ENCODE measurements around the gene STUM.
"Not testable (repeated sequence)": the region's sequence is repeated elsewhere in the genome, so short reads cannot be mapped to it uniquely, and the experiment has no call there.

Gene STUM

DNA sequence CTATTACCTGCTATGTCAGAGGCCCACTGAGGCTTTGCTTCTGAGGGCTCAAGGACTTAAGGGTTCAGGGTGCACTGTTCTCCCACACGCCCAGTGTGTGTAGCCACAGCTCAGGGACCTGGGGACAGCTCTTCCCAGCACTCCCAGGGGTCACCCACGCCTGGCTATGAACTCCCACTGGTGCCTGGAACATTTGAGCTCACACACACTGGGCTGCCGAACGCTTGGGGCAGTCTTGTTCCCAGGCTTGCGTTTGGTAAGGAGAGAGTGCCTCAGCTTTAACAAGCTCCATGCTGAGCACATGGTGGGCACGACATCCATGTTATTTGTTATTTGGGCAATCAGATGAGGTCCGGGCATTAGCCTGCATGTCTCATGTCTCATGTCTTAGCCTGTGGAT, 37.6 kb downstream of the STUM start:
- DNase-seq = no peak

DNA sequence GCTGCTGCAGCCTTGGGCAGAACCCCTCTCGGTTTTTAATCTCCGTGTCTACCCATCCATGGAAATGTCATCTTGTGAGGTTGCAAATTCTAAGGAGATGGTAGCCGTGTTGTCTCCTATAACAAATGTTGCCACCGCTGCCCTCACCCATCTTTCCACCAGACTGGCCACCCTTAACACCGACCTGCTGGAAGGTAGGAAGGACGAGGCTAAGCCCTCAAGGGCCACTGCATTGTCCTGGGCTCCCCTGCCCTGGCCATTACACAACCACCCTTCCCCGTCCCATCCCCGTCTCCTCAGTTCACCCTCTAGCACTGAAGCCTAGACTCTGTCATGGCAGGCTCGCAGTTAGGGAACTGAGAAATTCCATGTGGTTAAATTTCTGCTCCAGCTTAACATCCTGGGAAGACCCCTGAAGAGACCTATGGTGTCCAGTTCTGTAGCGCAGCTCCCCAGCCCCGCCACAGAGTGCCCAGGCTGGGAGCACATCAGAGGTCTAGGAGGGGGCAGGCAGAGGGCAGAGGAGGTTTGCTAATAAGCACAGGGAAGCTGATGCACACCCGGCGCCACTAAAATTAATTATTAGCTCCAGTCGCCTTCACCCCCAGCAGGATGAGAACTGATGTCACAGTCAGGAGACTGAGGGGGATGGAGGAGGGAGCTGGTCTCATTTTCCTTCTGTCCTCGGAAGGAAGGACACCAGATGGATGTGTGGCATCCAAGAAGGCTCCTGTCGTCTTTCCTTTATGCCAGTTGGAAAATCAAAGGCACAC, 38.3 kb downstream of the STUM start:
- no peak for DNase-seq

DNA sequence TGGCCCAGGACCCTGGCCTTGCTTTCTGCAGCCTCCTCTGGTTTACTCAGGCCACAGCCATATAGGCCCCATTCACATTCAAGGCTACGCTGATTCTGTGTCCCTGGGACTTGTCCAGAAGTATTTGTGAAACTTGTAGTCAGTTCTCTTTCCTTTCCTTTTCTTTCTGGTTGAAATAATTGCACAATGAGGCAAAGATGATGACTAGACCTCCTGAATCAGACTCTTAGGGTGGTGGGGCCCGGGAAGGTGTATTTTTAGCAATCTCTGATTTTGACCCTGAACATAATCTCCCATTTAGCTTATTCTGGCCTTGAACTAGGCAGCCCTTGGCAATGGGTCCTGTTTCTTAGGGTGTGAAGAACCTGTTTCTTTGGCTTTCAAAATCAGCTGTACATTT, 39.9 kb downstream of the STUM start:
- no peak for DNase-seq

DNA sequence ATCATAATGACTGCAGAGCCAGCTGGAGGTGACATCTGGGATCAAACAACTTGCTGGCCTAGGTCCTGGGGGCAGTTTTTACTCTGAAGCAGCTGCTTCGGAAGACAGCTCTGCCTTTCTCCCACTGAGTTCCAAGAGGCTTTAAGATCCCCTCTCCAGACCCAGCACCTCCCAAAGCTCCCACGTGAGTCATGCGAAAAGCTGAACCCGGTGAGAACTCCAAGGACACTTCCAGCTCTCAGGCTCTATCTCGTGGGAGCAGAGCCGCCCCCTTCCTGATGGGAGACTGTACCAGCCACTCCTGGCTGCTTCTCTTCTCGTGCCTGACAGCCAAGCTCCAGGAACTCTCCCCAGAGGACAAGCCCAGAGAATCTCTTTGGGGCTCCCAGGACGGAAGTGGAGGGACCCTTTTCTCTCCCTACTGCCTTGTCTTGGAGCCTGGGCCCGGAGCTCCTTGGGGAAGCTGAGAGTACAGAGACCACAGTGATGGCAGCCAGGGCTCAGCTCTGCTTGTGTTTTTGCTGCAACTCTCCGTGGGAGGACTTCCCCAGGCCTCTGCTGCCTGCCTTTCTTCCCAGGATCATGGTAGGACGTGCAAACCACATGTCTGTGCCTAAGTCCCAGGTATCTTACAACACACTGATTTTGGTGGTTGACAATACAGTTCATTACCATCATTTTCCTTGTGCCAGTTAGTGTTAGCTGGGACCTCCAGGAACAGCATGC, 40.6 kb downstream of the STUM start:
- DNase-seq = no peak

GRCh38 chr1:226590614-226591013, 42.0 kb downstream of the STUM start:
- no peak for DNase-seq

- no peak for DNase-seq
Measured at GRCh38 chr1:226593541-226593940, 45.0 kb downstream of the STUM start.

GRCh38 chr1:226596531-226597165, 48.1 kb downstream of the STUM start:
- DNase-seq = no peak

- DNase-seq = no peak
Measured at GRCh38 chr1:226597616-226598454, 49.3 kb downstream of the STUM start.

DNA sequence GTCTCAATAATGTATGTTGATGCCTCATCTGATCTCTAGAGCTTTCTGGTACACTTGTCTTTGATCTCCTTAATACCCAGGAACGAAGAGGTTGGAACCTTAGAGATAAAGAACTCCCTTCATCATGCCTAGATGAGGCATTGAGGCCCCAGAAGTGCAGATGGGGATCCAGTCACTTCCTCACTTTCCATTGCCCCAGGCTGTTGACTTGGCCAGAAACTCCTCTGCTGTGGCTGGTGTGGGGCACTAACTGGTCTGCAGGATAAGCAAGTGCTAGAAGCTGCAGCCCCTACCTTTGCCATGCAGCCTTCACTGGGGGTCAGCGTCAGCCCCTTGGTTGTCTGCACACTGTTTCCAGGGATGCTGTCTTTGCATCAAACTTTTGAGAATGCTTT, 49.9 kb downstream of the STUM start:
- DNase-seq = no peak

DNA sequence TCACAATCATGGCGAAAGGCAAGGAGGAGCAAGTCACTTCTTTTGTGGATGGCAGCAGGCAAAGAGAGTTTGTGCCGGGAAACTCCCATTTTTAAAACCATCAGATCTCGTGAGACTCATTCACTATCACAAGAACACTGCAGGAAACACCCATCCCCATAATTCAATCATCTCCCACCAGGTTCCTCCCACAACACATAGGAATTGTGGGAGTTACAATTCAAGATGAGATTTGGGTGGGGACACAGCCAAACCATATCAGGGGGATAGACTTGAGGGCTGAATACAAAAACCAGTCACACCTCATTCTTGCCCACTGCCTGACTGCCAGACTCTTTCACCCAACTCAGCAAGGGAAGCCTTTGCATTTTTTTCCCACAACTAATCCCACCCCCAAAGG, 50.4 kb downstream of the STUM start:
- DNase-seq = not testable (repeated sequence)

DNA sequence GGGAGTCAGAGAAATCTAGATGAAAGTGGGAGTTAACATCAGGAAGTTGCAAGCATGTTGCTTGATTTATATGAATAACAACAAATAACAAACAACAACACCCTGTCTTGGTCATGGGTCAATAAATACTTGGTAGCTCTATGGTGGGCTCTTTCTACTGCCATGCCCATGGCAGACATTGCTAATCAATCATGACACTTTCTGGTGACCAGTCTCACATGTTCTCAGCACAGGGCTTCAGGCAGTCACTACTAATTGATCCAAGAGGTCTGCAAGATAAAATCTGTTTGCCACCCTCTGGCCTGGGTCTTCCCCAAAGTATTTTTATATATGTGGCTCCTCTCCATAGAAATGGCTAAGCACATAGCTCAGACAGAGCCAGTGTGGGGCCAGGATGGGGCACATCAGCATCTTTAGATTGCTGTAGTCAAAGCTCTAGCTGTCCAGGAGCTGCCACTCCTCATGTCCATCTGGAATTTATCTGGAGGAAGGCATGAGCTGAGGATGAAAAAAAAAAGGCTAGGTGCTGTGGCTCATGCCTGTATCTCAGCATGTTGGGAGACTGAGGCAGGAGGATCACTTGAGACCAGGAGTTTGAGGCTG, 51.2 kb downstream of the STUM start:
- DNase-seq = no peak

DNA sequence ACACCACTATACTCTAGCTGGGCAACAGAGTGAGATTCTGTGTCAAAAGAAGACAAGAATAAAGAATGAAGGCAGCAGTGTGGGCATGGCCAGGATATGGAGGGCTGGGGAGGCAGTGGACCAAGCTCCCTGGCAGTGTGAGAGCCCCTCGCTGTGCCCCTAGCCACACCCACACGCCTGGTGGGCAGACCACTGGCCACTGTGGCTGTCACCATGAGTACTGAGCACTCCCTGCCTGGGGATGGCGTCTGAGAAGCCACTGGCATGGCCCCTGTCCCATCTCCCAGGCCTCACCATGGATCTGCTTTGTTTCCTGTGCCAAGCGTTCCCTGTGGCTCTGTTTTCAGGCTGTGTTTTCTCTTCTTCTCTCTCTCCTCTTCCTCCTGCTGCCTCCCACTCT, 51.7 kb downstream of the STUM start:
- no peak for DNase-seq

- DNase-seq = no peak
Measured at GRCh38 chr1:226601456-226601855, 52.9 kb downstream of the STUM start.

DNA sequence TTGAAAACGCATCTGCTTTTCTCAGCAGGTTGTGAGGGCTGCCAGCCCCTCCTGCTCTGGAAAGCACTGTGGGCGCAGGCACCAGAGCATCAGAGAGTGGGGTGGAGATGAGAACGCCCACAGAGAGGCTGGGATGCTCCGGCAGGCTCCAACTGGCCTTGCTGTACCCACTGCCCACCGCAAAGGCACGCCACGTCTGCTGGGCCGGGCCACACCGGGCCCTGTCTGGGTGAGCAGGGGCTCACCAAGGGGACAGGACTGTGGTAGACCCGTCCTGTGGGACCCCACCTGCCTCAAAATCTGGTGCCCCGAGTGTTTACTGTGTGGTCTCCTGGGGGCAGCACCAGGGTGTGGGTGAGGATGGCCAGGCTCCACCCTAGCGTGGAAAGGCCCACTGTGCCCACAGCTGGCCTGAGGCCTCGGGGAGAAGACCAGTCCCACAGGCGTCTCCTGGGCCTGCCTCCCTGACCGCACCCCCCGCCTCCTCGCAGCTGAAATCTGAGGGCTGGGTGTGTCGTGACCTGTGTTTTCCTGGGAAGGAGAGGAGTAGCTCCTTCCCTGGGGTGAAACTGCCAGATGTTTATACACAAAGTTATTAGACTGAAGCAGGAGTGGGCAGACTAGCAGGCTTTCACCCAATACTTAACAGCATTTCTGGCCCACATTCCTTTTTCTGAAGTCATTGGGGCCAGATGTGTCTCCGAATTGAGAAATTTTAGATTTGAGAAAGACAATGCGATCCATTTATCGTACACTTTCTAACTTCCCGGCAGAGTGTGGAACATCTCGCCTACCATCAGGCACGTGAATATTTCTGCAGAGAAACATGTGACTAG, 53.8 kb downstream of the STUM start:
- no peak for DNase-seq

- no peak for DNase-seq
Measured at GRCh38 chr1:226603022-226603857, 54.7 kb downstream of the STUM start.

DNA sequence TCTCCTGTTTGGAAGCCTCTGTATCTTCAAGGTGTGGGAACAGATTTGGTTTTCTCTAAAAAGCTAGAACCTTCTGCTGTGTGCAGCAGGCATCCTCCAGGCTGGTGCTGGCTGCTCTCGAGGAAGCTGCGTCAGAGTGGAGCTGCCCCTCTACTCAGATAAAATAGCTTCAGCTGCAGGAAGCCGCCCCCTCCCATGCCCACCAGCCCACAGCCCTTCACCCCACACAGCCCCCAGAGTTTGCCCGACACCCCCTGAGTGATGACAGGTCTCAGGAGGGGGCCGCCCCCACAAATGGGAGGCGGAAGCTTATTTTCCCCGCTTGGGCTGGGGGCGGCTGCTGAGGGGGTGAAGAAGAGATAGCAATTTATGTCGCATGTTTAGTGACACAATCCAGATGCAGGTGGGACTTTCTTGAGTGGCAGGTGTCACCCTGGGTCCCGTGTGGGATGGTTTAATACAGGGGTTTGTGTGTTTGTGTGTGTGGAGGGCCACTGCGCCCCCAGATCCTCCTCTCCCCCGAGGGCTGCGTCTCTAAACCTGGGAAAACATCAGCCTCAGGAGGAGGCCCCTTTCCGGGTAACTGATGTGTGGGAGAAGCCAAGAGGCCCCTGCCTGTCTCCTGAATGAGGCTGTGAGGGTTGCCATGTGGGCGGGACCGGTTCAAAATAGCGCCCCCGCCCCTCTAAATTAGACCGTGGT, 55.4 kb downstream of the STUM start:
- no peak for DNase-seq

DNA sequence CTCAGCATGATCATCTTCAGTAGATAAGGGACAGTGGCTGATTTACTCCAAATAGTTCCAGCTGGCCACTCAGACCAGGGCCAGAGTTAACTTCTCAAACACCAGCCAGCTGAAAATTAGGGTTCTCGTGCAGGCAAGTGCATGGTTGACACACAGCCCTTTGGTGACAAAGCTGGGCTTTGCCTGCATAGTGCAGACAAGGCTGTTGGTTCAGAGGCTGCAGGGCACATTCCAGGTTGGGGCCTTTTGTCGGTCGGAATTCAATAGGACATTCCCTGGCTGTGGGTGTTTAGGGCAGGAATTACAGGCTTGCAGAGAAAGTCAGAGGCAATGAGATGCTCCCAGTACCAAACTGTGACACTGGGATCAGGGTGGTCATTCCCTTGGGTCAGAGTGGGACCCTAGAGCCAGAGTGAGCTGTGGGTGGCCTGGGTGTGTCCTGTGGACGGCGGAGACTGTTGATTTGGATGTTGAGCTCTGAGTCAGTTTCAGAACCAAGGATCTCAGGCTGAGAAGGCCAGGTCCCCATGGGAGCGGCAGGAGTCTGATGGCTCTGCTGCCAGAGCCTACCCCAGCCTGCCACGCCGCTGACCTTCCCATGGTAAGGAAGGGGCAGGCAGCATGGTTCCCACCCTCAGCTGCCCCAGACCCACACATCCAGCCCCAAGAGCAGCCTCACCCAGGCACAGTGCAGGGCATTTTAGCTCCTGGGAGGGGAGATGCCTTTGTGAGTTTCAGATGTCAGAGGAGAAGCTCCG, 56.2 kb downstream of the STUM start:
- no peak for DNase-seq

GRCh38 chr1:226605318-226605950, 56.9 kb downstream of the STUM start:
- DNase-seq = no peak
